GM23338 (cell line): ENCODE results near the gene ZNF382. TPM values are rescaled to one million over a fixed set of nuclear protein-coding genes. Genes with fewer than 3 reads are reported as not detected.

Experiments
- ATAC-seq: fragments of 200-7000 bp; cut with Tn5 transposase; 3 replicates; pipeline ENCODE4 v1.9.1; 2020
- DNase-seq: peaks from one replicate; pipeline ENCODE4 v3.0.0-alpha.2; 2015; ENCODE audit warnings: low spot score
- H2AFZ ChIP-seq: fragments of 200-600 bp; sonication (generic); 2 replicates; pipeline ENCODE4 v1.8.0; 2016; ENCODE audit warnings: antibody characterized with exemption, mild to moderate bottlenecking, moderate library complexity
- H3F3A ChIP-seq: fragments of 200-600 bp; sonication (generic); replicated peaks from 2 replicates; pipeline ENCODE4 v1.8.0; 2017; ENCODE audit warnings: antibody characterized with exemption, mixed run types, low read depth
- H3K27ac ChIP-seq: fragments of 200-600 bp; sonication (generic); 2 replicates; pipeline ENCODE4 v1.6.1; 2016; ENCODE audit warnings: low read depth
- H3K27me3 ChIP-seq: fragments of 200-600 bp; sonication (generic); 2 replicates; pipeline ENCODE4 v1.8.0; 2016; ENCODE audit warnings: mild to moderate bottlenecking, mixed run types, moderate library complexity; ENCODE audit not compliant: insufficient read depth
- H3K36me3 ChIP-seq: fragments of 200-600 bp; sonication (generic); 2 replicates; pipeline ENCODE4 v1.8.0; 2016; ENCODE audit warnings: mild to moderate bottlenecking; ENCODE audit not compliant: insufficient read depth
- H3K4me1 ChIP-seq: fragments of 200-600 bp; sonication (generic); 2 replicates; pipeline ENCODE4 v1.8.0; 2016; ENCODE audit warnings: mild to moderate bottlenecking, moderate library complexity; ENCODE audit not compliant: insufficient read depth
- H3K4me2 ChIP-seq: fragments of 200-600 bp; sonication (generic); 2 replicates; pipeline ENCODE4 v1.7.1; 2017; ENCODE audit warnings: mixed run types
- H3K4me3 ChIP-seq: fragments of 200-600 bp; sonication (generic); 2 replicates; pipeline ENCODE4 v1.6.1; 2016; ENCODE audit warnings: mixed run types
- H3K79me2 ChIP-seq: fragments of 200-600 bp; sonication (generic); replicated peaks from 2 replicates; pipeline ENCODE4 v1.8.0; 2017; ENCODE audit warnings: mild to moderate bottlenecking; ENCODE audit not compliant: insufficient read depth
- H3K9me2 ChIP-seq: fragments of 200-600 bp; sonication (generic); 2 replicates; pipeline ENCODE4 v1.8.0; 2017; ENCODE audit not compliant: insufficient read depth
- H4K20me1 ChIP-seq: fragments of 200-600 bp; sonication (generic); replicated peaks from 2 replicates; pipeline ENCODE4 v1.8.0; 2017; ENCODE audit warnings: mild to moderate bottlenecking; ENCODE audit not compliant: insufficient read depth
- H3K27ac Mint-ChIP-seq: 2 replicates; pipeline ENCODE4 v1.8.0; 2020; ENCODE audit warnings: inconsistent platforms, mild to moderate bottlenecking, moderate library complexity, mixed read lengths
- H3K27me3 Mint-ChIP-seq: 3 replicates; pipeline ENCODE4 v1.8.0; 2022; ENCODE audit warnings: low read depth, mild to moderate bottlenecking, moderate library complexity, mixed read lengths, inconsistent platforms; ENCODE audit not compliant: insufficient read depth, poor library complexity
- H3K36me3 Mint-ChIP-seq: 3 replicates; pipeline ENCODE4 v1.8.0; 2021; ENCODE audit warnings: low read depth, mild to moderate bottlenecking, inconsistent platforms, moderate library complexity, mixed read lengths
- H3K4me1 Mint-ChIP-seq: 3 replicates; pipeline ENCODE4 v1.8.0; 2020; ENCODE audit warnings: mild to moderate bottlenecking, inconsistent platforms, mixed read lengths
- H3K4me3 Mint-ChIP-seq: 3 replicates; pipeline ENCODE4 v1.8.0; 2021; ENCODE audit warnings: moderate library complexity, mild to moderate bottlenecking, inconsistent platforms, mixed read lengths
- H3K9me3 Mint-ChIP-seq: 3 replicates; pipeline ENCODE4 v1.8.0; 2020; ENCODE audit warnings: moderate library complexity, mild to moderate bottlenecking, inconsistent platforms, mixed read lengths
- CREB1 ChIP-seq: fragments of 250-450 bp; sonication (Bioruptor Pico); IDR thresholded peaks from 2 replicates; pipeline ENCODE4 v1.5.0; 2020; ENCODE audit warnings: low read depth, mild to moderate bottlenecking, moderate library complexity
- CTCF ChIP-seq, 2 experiments: fragments of 200-600 bp in 1 of 2; sonication (generic) in 1 of 2; conservative IDR thresholded peaks; 2 replicates each; pipeline versions ENCODE4 v1.5.1 to v1.6.1; 2016 to 2017; ENCODE audit warnings: antibody characterized with exemption in 2 of 2, low read depth in 2 of 2, mild to moderate bottlenecking in 2 of 2, moderate library complexity in 1 of 2
- ETS1 ChIP-seq: IDR thresholded peaks from 2 replicates; pipeline ENCODE4 v1.6.1; 2016; ENCODE audit warnings: antibody characterized with exemption
- EZH2 ChIP-seq: fragments of 200-600 bp; sonication (generic); IDR thresholded peaks from one replicate; pipeline ENCODE4 v1.8.0; 2017; ENCODE audit warnings: antibody characterized with exemption, mild to moderate bottlenecking, low read depth; ENCODE audit not compliant: unreplicated experiment
- EZH2phosphoT487 ChIP-seq: fragments of 200-600 bp; sonication (generic); IDR thresholded peaks from one replicate; pipeline ENCODE4 v1.8.1; 2018; ENCODE audit warnings: antibody characterized with exemption; ENCODE audit not compliant: unreplicated experiment
- JUNB ChIP-seq: IDR thresholded peaks from one replicate; pipeline ENCODE4 v1.6.1; 2016; ENCODE audit warnings: antibody characterized with exemption; ENCODE audit not compliant: unreplicated experiment
- NANOG ChIP-seq: IDR thresholded peaks from 2 replicates; pipeline ENCODE4 v1.6.1; 2016; ENCODE audit warnings: antibody characterized with exemption, borderline replicate concordance
- POLR2AphosphoS5 ChIP-seq: IDR thresholded peaks from 2 replicates; pipeline ENCODE4 v1.6.1; 2016; ENCODE audit warnings: antibody characterized with exemption, low read depth
- REST ChIP-seq: IDR thresholded peaks from one replicate; pipeline ENCODE4 v1.6.1; 2018; ENCODE audit warnings: antibody characterized with exemption; ENCODE audit not compliant: unreplicated experiment
- STAT1 ChIP-seq: IDR thresholded peaks from one replicate; pipeline ENCODE4 v1.6.1; 2016; ENCODE audit warnings: antibody characterized with exemption; ENCODE audit not compliant: unreplicated experiment
- ZNF114 ChIP-seq: fragments of 250-450 bp; sonication (Bioruptor Pico); IDR thresholded peaks from 2 replicates; pipeline ENCODE4 v1.5.0; 2020; ENCODE audit warnings: mild to moderate bottlenecking, moderate library complexity
- ZNF331 ChIP-seq: fragments of 250-450 bp; sonication (Bioruptor Pico); IDR thresholded peaks from 2 replicates; pipeline ENCODE4 v1.5.0; 2020; ENCODE audit warnings: low read depth, mild to moderate bottlenecking, moderate library complexity
- ZNF462 ChIP-seq: fragments of 250-450 bp; sonication (Bioruptor Pico); IDR thresholded peaks from 2 replicates; pipeline ENCODE4 v1.5.0; 2020; ENCODE audit warnings: mild to moderate bottlenecking, moderate library complexity
- polyA plus RNA-seq: library from polyadenylated mRNA; unstranded; fragments of >200 nt; fragmentation: Nextera tagmentation; extraction: Ambion mirVana; gene quantifications from 2 replicates; pipeline ENCODE4 v1.2.1, GENCODE V29; 2016
- total RNA-seq: library from RNA; depleted of rRNA; stranded (reverse); fragments of >200 nt; shearing (Covaris generic); gene quantifications from 2 replicates; pipeline ENCODE4 v1.2.3, GENCODE V29; 2014

ZNF382 gene
- total and polyA plus RNA-seq, 2 experiments from 2014 or later: 3.8 to 11.5 TPM

- TF ChIP-seq POLR2AphosphoS5: no peak
- no peak for TF ChIP-seq STAT1
- TF ChIP-seq ZNF114 (CRISPR knock-in tag): no peak
Measured at GRCh38 chr19:36665832-36666231, 60.7 kb downstream of the ZNF382 start (continued).

- ATAC-seq (no peak), DNase-seq (no peak)
- peaks cover 3% of the 10 kb centered on the region; the same call in 1 of the 2 replicates for H3K36me3 ChIP-seq
- H3K27ac ChIP-seq: no peak overlapping the region
- H3K4me1 Mint-ChIP-seq: peaks cover 13% of the 10 kb centered on the region
- no peaks in the 10 kb centered on the region for H3K4me1 ChIP-seq
- peaks cover 41% of the 10 kb centered on the region for H3K36me3 Mint-ChIP-seq
- H3K4me3 Mint-ChIP-seq: peak overlapping the region; percentile 50
- no peak for TF ChIP-seq CTCF (conservative IDR thresholded peaks at IDR 0.05; ENCODE audit: low read depth in 2 of 2)
- TF ChIP-seq JUNB: no peak
- no peak for TF ChIP-seq ZNF114 (CRISPR knock-in tag)
- no peak for TF ChIP-seq ZNF331
- no peak for TF ChIP-seq EZH2
- TF ChIP-seq CREB1 (CRISPR knock-in tag): no peak
- TF ChIP-seq NANOG: no peak
- TF ChIP-seq STAT1: no peak
- TF ChIP-seq EZH2phosphoT487: no peak
- TF ChIP-seq ZNF462: no peak
- no peak for TF ChIP-seq POLR2AphosphoS5
- TF ChIP-seq REST: no peak
- no peak for TF ChIP-seq ETS1
- 0 out of 2 replicates have a peak overlapping the region, but pooled peaks have one; percentile 17 for H3K4me3 ChIP-seq
- no peaks in the 10 kb centered on the region for H3K27me3 ChIP-seq
- H4K20me1 ChIP-seq: peaks cover 7% of the 10 kb centered on the region
- H3F3A ChIP-seq: no peaks in the 10 kb centered on the region
- no peak overlapping the region for H3K27ac Mint-ChIP-seq
- H2AFZ ChIP-seq: no peak overlapping the region
- peaks cover 4% of the 10 kb centered on the region for H3K27me3 Mint-ChIP-seq
- peak overlapping the region; percentile 57; the same call in 1 of the 2 replicates for H3K4me2 ChIP-seq
- H3K79me2 ChIP-seq: peaks cover 73% of the 10 kb centered on the region
- H3K9me3 Mint-ChIP-seq: peaks cover 11% of the 10 kb centered on the region; the same call in 2 of the 3 replicates
- H3K9me2 ChIP-seq: no peaks in the 10 kb centered on the region; the same call in 1 of the 2 replicates
Measured at GRCh38 chr19:36668646-36669045, 63.5 kb downstream of the ZNF382 start.
